ENCODE results near the gene PML. TPM values are rescaled to one million over a fixed set of nuclear protein-coding genes. Genes with fewer than 3 reads are reported as not detected.

PML gene
- total RNA-seq, 1 experiment from 2014 or later, result 33.4 TPM

DNA sequence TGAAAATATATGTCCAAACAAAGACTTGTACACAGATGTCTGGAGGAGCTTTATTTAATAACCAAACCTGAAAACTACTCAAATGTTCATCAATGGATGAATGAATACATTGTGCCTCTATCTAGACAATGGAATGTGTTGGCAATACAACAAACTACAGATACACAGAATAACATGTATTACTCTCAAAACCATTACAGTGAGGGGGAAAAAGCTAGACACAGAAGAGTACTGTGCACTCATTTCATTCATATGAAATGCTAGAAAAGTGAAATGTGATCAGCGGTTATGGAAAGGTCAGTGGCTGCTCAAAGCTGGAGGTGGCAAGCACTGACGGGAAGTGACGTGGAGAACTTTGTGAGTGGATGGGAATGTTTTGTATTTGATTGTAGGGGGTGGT, 15.6 kb upstream of the PML start:
- Mint-ChIP-seq H3K27me3 (ENCODE audit: insufficient read depth, unreplicated experiment) (no peaks in the 10 kb centered on the region), H3K4me1 (ENCODE audit: insufficient read depth, unreplicated experiment) (peaks cover 30% of the 10 kb centered on the region), H3K36me3 (ENCODE audit: insufficient read depth, unreplicated experiment) (peaks cover 7% of the 10 kb centered on the region), H3K27ac (ENCODE audit: low read depth, unreplicated experiment) (no peak overlapping the region), H3K4me3 (ENCODE audit: unreplicated experiment) (no peak overlapping the region), H3K9me3 (ENCODE audit: unreplicated experiment) (no peaks in the 10 kb centered on the region)
- TF ChIP-seq, protein P1, sequence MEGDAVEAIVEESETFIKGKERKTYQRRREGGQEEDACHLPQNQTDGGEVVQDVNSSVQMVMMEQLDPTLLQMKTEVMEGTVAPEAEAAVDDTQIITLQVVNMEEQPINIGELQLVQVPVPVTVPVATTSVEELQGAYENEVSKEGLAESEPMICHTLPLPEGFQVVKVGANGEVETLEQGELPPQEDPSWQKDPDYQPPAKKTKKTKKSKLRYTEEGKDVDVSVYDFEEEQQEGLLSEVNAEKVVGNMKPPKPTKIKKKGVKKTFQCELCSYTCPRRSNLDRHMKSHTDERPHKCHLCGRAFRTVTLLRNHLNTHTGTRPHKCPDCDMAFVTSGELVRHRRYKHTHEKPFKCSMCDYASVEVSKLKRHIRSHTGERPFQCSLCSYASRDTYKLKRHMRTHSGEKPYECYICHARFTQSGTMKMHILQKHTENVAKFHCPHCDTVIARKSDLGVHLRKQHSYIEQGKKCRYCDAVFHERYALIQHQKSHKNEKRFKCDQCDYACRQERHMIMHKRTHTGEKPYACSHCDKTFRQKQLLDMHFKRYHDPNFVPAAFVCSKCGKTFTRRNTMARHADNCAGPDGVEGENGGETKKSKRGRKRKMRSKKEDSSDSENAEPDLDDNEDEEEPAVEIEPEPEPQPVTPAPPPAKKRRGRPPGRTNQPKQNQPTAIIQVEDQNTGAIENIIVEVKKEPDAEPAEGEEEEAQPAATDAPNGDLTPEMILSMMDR (IDR thresholded peaks at IDR 0.05; ENCODE audit: unreplicated experiment), result no peak
- CTCF ChIA-PET, result interaction anchor here (0.9 to 1.7 kb wide), 7 partner anchors 15 to 75 kb away, joined by 3 to 5 read pairs (median 3); no protein-coding TSS in a partner anchor
- no TSS peak for BruUV-seq (replicated peaks)
- POLR2A ChIA-PET, result interaction anchor here (0.8 to 1.4 kb wide), 5 partner anchors 13 to 22 kb away, joined by 3 to 5 read pairs (median 3); partner anchors contain the start of genes PML and STOML1
- intact Hi-C loops (cut with micrococcal nuclease), result no loop called here
- DNase-seq (ENCODE audit: unreplicated experiment), result no peak

DNA sequence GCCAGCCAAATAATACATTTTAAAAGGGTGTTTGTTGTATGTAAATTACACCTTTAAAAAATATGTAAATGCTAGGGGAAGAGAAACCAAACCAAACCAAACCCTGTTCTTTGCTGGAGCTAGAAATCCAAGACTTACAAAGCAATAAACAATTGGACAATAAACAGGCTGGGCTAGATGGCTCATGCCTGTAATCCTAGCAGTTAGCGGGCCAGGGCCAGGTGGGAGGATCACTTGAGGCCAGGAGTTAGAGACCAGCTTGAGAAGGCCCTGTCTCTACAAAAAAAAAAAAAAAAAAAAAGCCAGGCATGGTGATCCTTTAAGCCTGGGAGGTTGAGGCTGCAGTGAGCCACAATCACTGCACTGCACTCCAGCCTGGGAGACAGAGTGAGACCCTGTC, 14.9 kb upstream of the PML start:
- ChIA-PET POLR2A (interaction anchor here (0.8 to 1.4 kb wide), 3 partner anchors 12 to 16 kb away, joined by 3 to 5 read pairs (median 3); partner anchors contain the start of genes PML and STOML1), CTCF (interaction anchor here (1.2 to 1.7 kb wide), 3 partner anchors 18 to 57 kb away, joined by 3 to 5 read pairs (median 4); no protein-coding TSS in a partner anchor)
- Mint-ChIP-seq H3K4me1 (ENCODE audit: insufficient read depth, unreplicated experiment) (peaks cover 37% of the 10 kb centered on the region), H3K27me3 (ENCODE audit: insufficient read depth, unreplicated experiment) (no peaks in the 10 kb centered on the region), H3K36me3 (ENCODE audit: insufficient read depth, unreplicated experiment) (peaks cover 4% of the 10 kb centered on the region), H3K4me3 (ENCODE audit: unreplicated experiment) (no peak overlapping the region), H3K9me3 (ENCODE audit: unreplicated experiment) (no peaks in the 10 kb centered on the region), H3K27ac (ENCODE audit: low read depth, unreplicated experiment) (peak overlapping the region; percentile 75)
- intact Hi-C loops (cut with micrococcal nuclease), result no loop called here
- no TSS peak for BruUV-seq (replicated peaks)
- TF ChIP-seq, protein P1 (IDR thresholded peaks at IDR 0.05; ENCODE audit: unreplicated experiment), result no peak
- no peak for DNase-seq (ENCODE audit: unreplicated experiment)

DNA sequence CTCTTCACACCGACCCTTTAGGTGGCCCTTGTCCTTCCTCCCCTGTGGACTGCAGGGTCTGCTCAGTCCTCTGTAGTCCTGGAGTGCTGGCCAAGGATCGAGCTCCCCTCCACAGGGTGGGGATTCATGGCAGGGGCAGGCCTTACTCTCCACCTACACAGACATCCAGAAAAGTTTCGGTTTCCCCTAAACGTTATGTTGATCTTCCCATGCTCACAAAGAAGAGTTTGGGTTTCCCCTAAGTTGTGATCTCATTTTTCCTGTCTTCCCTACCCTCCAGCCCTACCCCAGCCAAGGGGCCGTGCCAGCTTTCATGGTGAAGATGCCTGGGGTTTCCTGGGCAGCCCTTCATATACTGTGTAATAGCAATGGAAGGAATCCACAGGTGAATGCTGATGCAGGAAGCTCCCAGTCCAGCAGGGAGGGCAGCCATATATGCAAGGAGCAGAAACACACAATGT, 12.7 kb upstream of the PML start:
- intact Hi-C loops (cut with micrococcal nuclease), result loop anchor here (1.0 kb wide), 1 partner anchor 8 kb away; no protein-coding TSS in a partner anchor
- no TSS peak for BruUV-seq (replicated peaks)
- no peaks in the 10 kb centered on the region for H3K27me3 Mint-ChIP-seq (ENCODE audit: insufficient read depth, unreplicated experiment)
- no peaks in the 10 kb centered on the region for H3K9me3 Mint-ChIP-seq (ENCODE audit: unreplicated experiment)
- POLR2A ChIA-PET, result interaction anchor here (0.7 to 7.9 kb wide), 5 partner anchors 8 to 69 kb away, joined by 4 to 141 read pairs (median 5); partner anchors contain the start of genes PML and STOML1
- H3K4me3 Mint-ChIP-seq (ENCODE audit: unreplicated experiment), result peak overlapping the region; percentile 59
- TF ChIP-seq, protein P1 (IDR thresholded peaks at IDR 0.05; ENCODE audit: unreplicated experiment), result no peak
- no peaks in the 10 kb centered on the region for H3K36me3 Mint-ChIP-seq (ENCODE audit: insufficient read depth, unreplicated experiment)
- CTCF ChIA-PET, result interaction anchor here (0.6 to 2.9 kb wide), 6 partner anchors 9 to 143 kb away, joined by 3 to 10 read pairs (median 7); partner anchors contain the start of gene STOML1
- peak overlapping the region; percentile 94 for H3K27ac Mint-ChIP-seq (ENCODE audit: low read depth, unreplicated experiment)
- peak; percentile 79 for DNase-seq (ENCODE audit: unreplicated experiment)
- peaks cover 53% of the 10 kb centered on the region for H3K4me1 Mint-ChIP-seq (ENCODE audit: insufficient read depth, unreplicated experiment)

DNA sequence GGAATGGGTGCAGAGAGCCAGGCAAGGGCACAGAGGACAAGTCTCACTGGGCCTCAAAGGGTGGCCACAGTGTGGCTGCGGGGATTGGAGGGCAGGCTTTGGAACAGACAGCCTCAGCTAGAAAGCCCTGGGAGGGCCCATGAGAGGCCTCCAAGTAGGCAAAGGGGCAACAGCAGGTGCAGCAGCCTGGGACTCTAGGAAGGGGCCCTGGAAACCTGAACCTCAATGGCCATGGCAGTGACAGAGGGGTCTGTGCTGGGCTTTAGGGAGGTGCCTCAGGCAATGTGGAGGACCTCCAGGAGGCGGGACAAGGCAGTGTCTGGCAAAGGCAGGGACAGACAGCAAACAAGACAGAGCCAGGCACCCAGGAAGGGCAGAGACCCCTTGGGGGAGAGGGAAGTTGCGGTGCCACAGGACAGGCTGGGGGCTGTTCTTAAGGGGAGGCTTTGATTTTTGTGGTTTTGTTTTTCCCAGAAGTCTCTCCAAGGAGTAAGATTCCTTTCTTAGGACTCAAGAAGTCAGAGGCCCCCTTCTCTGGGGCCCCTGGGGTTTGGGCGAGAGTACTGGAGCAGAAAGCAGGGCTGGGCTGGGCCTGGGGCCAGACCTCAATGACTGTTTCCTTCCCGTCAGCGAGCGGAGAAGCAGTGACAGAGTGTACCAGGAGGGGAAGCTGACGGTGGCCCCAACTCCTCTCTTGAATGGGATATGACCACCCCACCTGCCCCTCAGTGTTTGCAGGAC, 12.1 kb upstream of the PML start:
- no peaks in the 10 kb centered on the region for H3K9me3 Mint-ChIP-seq (ENCODE audit: unreplicated experiment)
- H3K36me3 Mint-ChIP-seq (ENCODE audit: insufficient read depth, unreplicated experiment), result no peaks in the 10 kb centered on the region
- intact Hi-C loops (cut with micrococcal nuclease), result loop anchor here (1.0 kb wide), 1 partner anchor 9 kb away; no protein-coding TSS in a partner anchor
- ChIA-PET POLR2A (interaction anchor here (0.6 to 7.9 kb wide), 10 partner anchors 9 to 564 kb away, joined by 3 to 141 read pairs (median 4); partner anchors contain the start of genes PML and STOML1), CTCF (interaction anchor here (1.2 to 2.9 kb wide), 7 partner anchors 9 to 71 kb away, joined by 3 to 10 read pairs (median 8); partner anchors contain the start of genes PML and STOML1)
- DNase-seq (ENCODE audit: unreplicated experiment), result peak; percentile 95
- H3K27ac Mint-ChIP-seq (ENCODE audit: low read depth, unreplicated experiment), result peak overlapping the region; percentile 94
- no TSS peak for BruUV-seq (replicated peaks)
- H3K4me3 Mint-ChIP-seq (ENCODE audit: unreplicated experiment), result peak overlapping the region; percentile 59
- TF ChIP-seq, protein P1 (IDR thresholded peaks at IDR 0.05; ENCODE audit: unreplicated experiment), result no peak
- no peaks in the 10 kb centered on the region for H3K27me3 Mint-ChIP-seq (ENCODE audit: insufficient read depth, unreplicated experiment)
- H3K4me1 Mint-ChIP-seq (ENCODE audit: insufficient read depth, unreplicated experiment), result peaks cover 59% of the 10 kb centered on the region
